ENCODE data around the gene ADGRB3. TPM values are rescaled to one million over a fixed set of nuclear protein-coding genes. Genes with fewer than 3 reads are reported as not detected.

ADGRB3 gene
- total RNA-seq, 1 donor from 2014 or later: 1.8 TPM

DNA sequence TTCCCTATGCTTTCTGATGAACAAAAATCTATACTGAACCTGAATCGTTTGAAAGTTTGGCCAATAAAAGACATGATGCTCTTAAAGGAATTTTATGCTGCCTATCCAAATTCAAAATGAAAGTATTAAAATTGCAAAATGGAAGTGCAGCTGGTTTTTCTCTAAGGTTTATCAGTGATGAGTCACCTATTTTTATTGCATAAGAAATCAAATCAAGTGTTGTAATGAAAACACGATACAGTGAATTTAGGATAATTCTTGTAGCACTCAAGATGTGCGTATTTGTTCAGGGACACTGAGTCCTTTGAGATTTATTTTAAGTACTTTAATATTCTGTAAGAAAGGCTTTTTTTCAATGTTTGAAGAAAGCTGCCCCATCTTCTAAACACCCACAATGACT lies 409.5 kb downstream of the ADGRB3 start:
- TF ChIP-seq, protein P1, sequence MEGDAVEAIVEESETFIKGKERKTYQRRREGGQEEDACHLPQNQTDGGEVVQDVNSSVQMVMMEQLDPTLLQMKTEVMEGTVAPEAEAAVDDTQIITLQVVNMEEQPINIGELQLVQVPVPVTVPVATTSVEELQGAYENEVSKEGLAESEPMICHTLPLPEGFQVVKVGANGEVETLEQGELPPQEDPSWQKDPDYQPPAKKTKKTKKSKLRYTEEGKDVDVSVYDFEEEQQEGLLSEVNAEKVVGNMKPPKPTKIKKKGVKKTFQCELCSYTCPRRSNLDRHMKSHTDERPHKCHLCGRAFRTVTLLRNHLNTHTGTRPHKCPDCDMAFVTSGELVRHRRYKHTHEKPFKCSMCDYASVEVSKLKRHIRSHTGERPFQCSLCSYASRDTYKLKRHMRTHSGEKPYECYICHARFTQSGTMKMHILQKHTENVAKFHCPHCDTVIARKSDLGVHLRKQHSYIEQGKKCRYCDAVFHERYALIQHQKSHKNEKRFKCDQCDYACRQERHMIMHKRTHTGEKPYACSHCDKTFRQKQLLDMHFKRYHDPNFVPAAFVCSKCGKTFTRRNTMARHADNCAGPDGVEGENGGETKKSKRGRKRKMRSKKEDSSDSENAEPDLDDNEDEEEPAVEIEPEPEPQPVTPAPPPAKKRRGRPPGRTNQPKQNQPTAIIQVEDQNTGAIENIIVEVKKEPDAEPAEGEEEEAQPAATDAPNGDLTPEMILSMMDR (IDR thresholded peaks at IDR 0.05; ENCODE audit: unreplicated experiment): no peak
- Mint-ChIP-seq H3K4me1 (ENCODE audit: low read depth) (no peaks in the 10 kb centered on the region), H3K9me3 (ENCODE audit: low read depth) (no peaks in the 10 kb centered on the region), H3K4me3 (ENCODE audit: low read depth) (no peak overlapping the region), H3K27me3 (no peaks in the 10 kb centered on the region), H3K27ac (no peak overlapping the region), H3K36me3 (ENCODE audit: insufficient read depth) (no peaks in the 10 kb centered on the region)
- DNase-seq (ENCODE audit: low spot score, unreplicated experiment): no peak

DNA sequence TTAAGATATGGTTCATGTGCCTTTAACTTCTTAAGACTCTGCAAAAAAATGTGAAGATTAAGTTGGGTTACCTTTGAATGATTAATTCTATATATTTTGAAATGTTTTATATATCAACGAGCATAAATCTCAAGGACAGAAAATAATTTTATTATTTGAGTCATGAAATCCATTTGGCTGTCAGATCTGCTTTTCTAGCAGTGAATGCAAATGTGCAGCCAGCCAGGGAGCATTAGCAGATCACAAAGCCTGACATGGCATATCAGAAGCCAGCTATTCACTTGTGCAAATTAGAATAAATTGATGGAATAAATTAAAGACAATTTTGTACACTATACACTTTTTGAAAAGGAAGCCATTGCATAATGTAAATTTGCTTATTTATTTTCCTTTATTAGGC lies 424.3 kb downstream of the ADGRB3 start:
- Mint-ChIP-seq H3K9me3 (ENCODE audit: low read depth) (no peaks in the 10 kb centered on the region), H3K27me3 (no peaks in the 10 kb centered on the region), H3K27ac (no peak overlapping the region), H3K36me3 (ENCODE audit: insufficient read depth) (no peaks in the 10 kb centered on the region), H3K4me1 (ENCODE audit: low read depth) (peaks cover 2% of the 10 kb centered on the region), H3K4me3 (ENCODE audit: low read depth) (no peak overlapping the region)
- DNase-seq (ENCODE audit: low spot score, unreplicated experiment): no peak
- TF ChIP-seq, protein P1 (IDR thresholded peaks at IDR 0.05; ENCODE audit: unreplicated experiment): no peak

DNA sequence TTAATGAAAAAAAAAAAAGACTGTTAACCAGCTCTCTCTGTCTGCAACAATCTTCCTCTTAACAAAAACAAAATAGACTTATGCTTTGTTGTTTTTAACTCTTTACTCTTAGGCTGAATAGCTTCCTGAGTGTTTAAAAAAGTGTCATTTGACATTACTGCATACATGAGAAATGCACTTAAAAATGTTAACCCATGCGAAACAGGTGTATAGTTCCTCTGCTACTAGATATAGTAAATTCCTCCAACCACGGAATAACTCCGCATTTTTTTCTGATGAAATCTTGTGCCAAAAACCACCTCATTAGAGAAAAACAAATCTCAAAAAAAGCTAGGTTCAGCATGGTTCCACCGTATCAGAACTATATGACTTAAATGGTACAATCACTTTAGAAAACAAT lies 426.0 kb downstream of the ADGRB3 start:
- no peaks in the 10 kb centered on the region for H3K9me3 Mint-ChIP-seq (ENCODE audit: low read depth)
- TF ChIP-seq, protein P1 (IDR thresholded peaks at IDR 0.05; ENCODE audit: unreplicated experiment): no peak
- H3K27ac Mint-ChIP-seq: no peak overlapping the region
- H3K36me3 Mint-ChIP-seq (ENCODE audit: insufficient read depth): no peaks in the 10 kb centered on the region
- H3K4me3 Mint-ChIP-seq (ENCODE audit: low read depth): no peak overlapping the region
- H3K4me1 Mint-ChIP-seq (ENCODE audit: low read depth): peaks cover 2% of the 10 kb centered on the region
- DNase-seq (ENCODE audit: low spot score, unreplicated experiment): no peak
- no peaks in the 10 kb centered on the region for H3K27me3 Mint-ChIP-seq

DNA sequence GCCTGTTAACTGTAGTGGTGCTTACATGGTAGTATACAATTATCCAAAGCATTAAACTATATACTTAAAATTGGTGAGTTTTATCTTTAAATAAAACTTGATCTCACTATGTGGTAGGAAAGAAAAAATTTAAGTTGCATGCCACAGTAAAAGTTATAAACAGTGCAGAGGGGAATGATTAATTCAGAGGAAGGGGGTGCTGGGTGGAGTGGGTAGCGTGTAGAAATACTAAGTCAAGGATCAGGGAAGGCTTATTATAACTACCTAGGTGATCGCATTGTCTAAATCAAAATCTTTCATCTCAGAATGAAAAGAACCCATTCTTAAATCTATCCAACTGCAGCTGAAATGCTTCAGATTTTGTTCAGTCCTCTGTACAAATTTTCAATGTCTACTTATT lies 428.3 kb downstream of the ADGRB3 start:
- DNase-seq (ENCODE audit: low spot score, unreplicated experiment): no peak
- Mint-ChIP-seq H3K4me3 (ENCODE audit: low read depth) (no peak overlapping the region), H3K27me3 (no peaks in the 10 kb centered on the region), H3K4me1 (ENCODE audit: low read depth) (peaks cover 2% of the 10 kb centered on the region), H3K27ac (no peak overlapping the region), H3K36me3 (ENCODE audit: insufficient read depth) (no peaks in the 10 kb centered on the region), H3K9me3 (ENCODE audit: low read depth) (no peaks in the 10 kb centered on the region)
- TF ChIP-seq, protein P1 (IDR thresholded peaks at IDR 0.05; ENCODE audit: unreplicated experiment): no peak

DNA sequence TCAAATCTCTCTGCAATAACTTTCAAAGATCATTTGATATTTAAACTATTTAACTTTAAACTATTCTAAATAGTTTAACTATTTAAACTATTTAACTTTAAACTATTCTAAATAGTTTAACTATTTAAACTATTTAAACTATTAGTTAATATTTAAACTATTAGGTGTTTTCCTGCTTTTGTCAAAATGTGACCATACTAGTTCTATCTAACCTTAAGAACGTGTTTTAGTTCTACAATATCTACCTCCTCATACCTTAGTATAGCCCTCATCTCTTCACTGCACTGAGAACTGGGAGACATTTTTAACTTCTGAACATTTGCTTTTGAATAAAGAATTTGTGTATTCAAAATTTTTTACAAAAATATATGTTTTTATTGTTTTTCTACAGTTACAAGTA lies 429.1 kb downstream of the ADGRB3 start:
- H3K36me3 Mint-ChIP-seq (ENCODE audit: insufficient read depth): no peaks in the 10 kb centered on the region
- no peak for DNase-seq (ENCODE audit: low spot score, unreplicated experiment)
- TF ChIP-seq, protein P1 (IDR thresholded peaks at IDR 0.05; ENCODE audit: unreplicated experiment): no peak
- H3K4me3 Mint-ChIP-seq (ENCODE audit: low read depth): no peak overlapping the region
- no peaks in the 10 kb centered on the region for H3K27me3 Mint-ChIP-seq
- peaks cover 2% of the 10 kb centered on the region for H3K4me1 Mint-ChIP-seq (ENCODE audit: low read depth)
- no peaks in the 10 kb centered on the region for H3K9me3 Mint-ChIP-seq (ENCODE audit: low read depth)
- no peak overlapping the region for H3K27ac Mint-ChIP-seq
